ENCODE measurements around the gene SAMM50. TPM values are rescaled to one million over a fixed set of nuclear protein-coding genes. Genes with fewer than 3 reads are reported as not detected.
A peak's percentile ranks its signal among the peaks of the same experiment; 100 is the strongest.

The SAMM50 gene
- total and polyA plus RNA-seq, 9 donors = 34.9 to 57.0 (median 46.4) TPM

DNA sequence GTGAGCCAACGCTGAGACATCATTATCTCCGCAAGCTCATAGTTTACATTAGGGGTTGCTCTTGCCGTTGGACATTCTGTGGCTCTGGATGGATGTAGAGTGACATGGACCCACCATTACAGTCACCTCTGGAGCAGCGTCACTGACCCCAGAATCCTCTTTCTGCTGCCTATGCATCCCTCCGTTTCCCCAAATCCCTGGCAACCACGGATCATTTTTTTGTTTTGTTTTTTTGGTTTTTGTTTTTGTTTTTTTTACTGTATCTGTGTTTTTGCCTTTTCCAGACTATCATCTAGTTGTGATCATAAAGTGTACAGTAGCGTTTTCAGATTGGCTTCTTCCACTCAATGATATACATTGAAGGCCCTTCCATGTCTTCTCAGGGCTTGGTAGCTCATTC lies 72.8 kb downstream of the SAMM50 start:
- no peak for DNase-seq
- Histone ChIP-seq H3K4me1 (ENCODE audit: control insufficient read depth, insufficient read depth, low read length) (peaks cover 83% of the 10 kb centered on the region), H3K27ac (ENCODE audit: low read length) (peak overlapping the region; percentile 35), H3K27me3 (ENCODE audit: control insufficient read depth, insufficient read depth, low read length) (no peaks in the 10 kb centered on the region), H3K36me3 (ENCODE audit: control insufficient read depth, insufficient read depth, low read length) (no peaks in the 10 kb centered on the region), H3K4me3 (ENCODE audit: low read length) (no peak overlapping the region), H3K9me3 (replicated peaks; ENCODE audit: control insufficient read depth, low read depth, low read length) (no peaks in the 10 kb centered on the region)
- 100% methylated on average over 1 of the region's 7 CpGs for WGBS (ENCODE audit: insufficient coverage)

- WGBS (ENCODE audit: insufficient coverage) = 60% methylated on average over 1 of the region's 4 CpGs
- Histone ChIP-seq H3K9me3 (replicated peaks; ENCODE audit: control insufficient read depth, low read depth, low read length) (no peaks in the 10 kb centered on the region), H3K27me3 (ENCODE audit: control insufficient read depth, insufficient read depth, low read length) (no peaks in the 10 kb centered on the region), H3K4me1 (ENCODE audit: control insufficient read depth, insufficient read depth, low read length) (peaks cover 86% of the 10 kb centered on the region), H3K27ac (ENCODE audit: low read length) (peak overlapping the region; percentile 15), H3K4me3 (ENCODE audit: low read length) (no peak overlapping the region), H3K36me3 (ENCODE audit: control insufficient read depth, insufficient read depth, low read length) (no peaks in the 10 kb centered on the region)
- no peak for DNase-seq
Observed at GRCh38 chr22:44029069-44029468, 73.8 kb downstream of the SAMM50 start.

DNA sequence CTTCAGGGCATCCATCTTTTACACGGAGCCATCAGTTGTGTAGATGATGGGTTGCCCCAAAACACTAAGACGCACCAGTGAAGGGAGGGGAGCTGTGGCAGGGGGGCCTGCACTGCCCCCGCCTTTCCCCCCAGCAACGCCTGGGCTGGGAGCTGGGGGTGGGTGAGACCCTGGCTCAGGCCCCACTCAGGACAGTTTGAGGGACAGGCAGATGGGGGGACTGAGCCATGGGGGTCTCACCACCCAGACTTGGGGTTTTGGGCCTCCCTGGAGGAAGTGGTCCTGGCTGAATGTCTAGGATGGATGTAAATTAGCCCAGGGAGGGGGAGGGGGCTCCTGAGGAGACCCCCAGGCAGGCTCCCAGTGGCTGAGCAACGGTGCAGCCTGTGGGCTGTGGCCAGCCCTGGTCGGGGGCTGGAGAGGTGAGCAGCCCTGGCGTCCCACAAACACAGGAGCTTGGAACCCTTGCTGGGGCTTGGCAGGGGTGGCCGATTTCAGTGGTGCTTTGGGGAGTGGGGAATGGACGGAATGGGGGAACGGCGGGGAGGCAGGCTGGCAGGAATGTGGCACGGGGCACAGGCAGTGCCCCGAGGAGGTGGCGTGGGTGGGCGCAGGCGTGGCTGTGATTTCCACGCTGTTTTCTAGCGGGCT lies 74.9 kb downstream of the SAMM50 start:
- H3K4me1 ChIP-seq (ENCODE audit: control insufficient read depth, insufficient read depth, low read length) = peaks cover 82% of the 10 kb centered on the region
- no peak for DNase-seq
- no peaks in the 10 kb centered on the region for H3K27me3 ChIP-seq (ENCODE audit: control insufficient read depth, insufficient read depth, low read length)
- H3K36me3 ChIP-seq (ENCODE audit: control insufficient read depth, insufficient read depth, low read length) = no peaks in the 10 kb centered on the region
- no peaks in the 10 kb centered on the region for H3K9me3 ChIP-seq (replicated peaks; ENCODE audit: control insufficient read depth, low read depth, low read length)
- H3K27ac ChIP-seq (ENCODE audit: low read length) = no peak overlapping the region
- 86% methylated on average over 17 of the region's 18 CpGs for WGBS (ENCODE audit: insufficient coverage)
- H3K4me3 ChIP-seq (ENCODE audit: low read length) = no peak overlapping the region

DNA sequence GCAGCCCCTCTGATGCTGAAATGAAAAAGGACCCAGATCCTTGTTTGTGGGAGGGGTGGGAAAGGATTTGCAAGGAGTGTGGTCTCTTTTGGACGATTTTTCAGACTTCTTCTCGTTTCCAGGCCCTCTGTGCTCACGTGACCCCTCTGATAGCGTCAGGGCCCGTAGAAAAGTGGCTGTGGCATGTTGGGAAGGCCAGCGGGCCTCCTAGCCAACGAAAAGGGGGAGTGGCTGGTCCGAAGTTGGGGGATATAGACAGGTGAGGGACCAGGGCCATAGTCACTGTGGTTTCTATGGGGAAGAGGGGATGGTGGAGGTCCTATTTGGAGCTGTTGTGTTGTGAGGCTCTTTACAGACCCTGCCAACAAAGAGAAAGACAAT lies 75.5 kb downstream of the SAMM50 start:
- Histone ChIP-seq H3K4me1 (ENCODE audit: control insufficient read depth, insufficient read depth, low read length) (peaks cover 77% of the 10 kb centered on the region), H3K36me3 (ENCODE audit: control insufficient read depth, insufficient read depth, low read length) (no peaks in the 10 kb centered on the region), H3K9me3 (replicated peaks; ENCODE audit: control insufficient read depth, low read depth, low read length) (no peaks in the 10 kb centered on the region), H3K4me3 (ENCODE audit: low read length) (no peak overlapping the region), H3K27ac (ENCODE audit: low read length) (peak overlapping the region; percentile 55), H3K27me3 (ENCODE audit: control insufficient read depth, insufficient read depth, low read length) (no peaks in the 10 kb centered on the region)
- DNase-seq = no peak
- 75% methylated on average over 8 of the region's 8 CpGs for WGBS (ENCODE audit: insufficient coverage)

GRCh38 chr22:44031158-44031952 lies 76.1 kb downstream of the SAMM50 start:
- Histone ChIP-seq H3K27ac (ENCODE audit: low read length) (peak overlapping the region; percentile 55), H3K27me3 (ENCODE audit: control insufficient read depth, insufficient read depth, low read length) (no peaks in the 10 kb centered on the region), H3K4me1 (ENCODE audit: control insufficient read depth, insufficient read depth, low read length) (peaks cover 71% of the 10 kb centered on the region), H3K9me3 (replicated peaks; ENCODE audit: control insufficient read depth, low read depth, low read length) (no peaks in the 10 kb centered on the region), H3K4me3 (ENCODE audit: low read length) (no peak overlapping the region), H3K36me3 (ENCODE audit: control insufficient read depth, insufficient read depth, low read length) (no peaks in the 10 kb centered on the region)
- DNase-seq = no peak
- 70% methylated on average over 2 of the region's 21 CpGs for WGBS (ENCODE audit: insufficient coverage)

GRCh38 chr22:44032126-44032730 lies 77.0 kb downstream of the SAMM50 start:
- Histone ChIP-seq H3K9me3 (replicated peaks; ENCODE audit: control insufficient read depth, low read depth, low read length) (no peaks in the 10 kb centered on the region), H3K4me1 (ENCODE audit: control insufficient read depth, insufficient read depth, low read length) (peaks cover 63% of the 10 kb centered on the region), H3K4me3 (ENCODE audit: low read length) (no peak overlapping the region), H3K36me3 (ENCODE audit: control insufficient read depth, insufficient read depth, low read length) (no peaks in the 10 kb centered on the region), H3K27ac (ENCODE audit: low read length) (peak overlapping the region; percentile 56), H3K27me3 (ENCODE audit: control insufficient read depth, insufficient read depth, low read length) (no peaks in the 10 kb centered on the region)
- DNase-seq = peak; percentile 87
- 65% methylated on average over 11 of the region's 14 CpGs for WGBS (ENCODE audit: insufficient coverage)

DNA sequence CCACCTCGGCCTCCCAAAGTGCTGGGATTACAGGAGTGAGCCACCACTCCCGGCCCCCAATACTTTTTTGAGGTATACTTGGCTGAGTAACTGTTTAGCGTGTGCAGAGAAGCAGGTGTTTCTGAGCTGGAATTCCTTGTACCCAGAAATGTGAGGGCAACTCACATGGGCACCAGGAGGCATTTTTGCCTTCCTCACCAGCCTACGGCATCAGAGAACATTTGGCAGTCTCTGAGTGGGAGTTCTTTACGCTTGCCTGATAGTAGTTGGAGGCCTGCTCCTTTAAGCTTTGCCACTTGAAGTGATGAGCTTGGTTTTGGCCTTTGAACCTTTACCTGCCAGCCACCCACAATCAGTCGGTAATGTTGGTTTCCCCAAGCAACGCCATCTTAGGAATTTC lies 78.0 kb downstream of the SAMM50 start:
- Histone ChIP-seq H3K4me1 (ENCODE audit: control insufficient read depth, insufficient read depth, low read length) (peaks cover 64% of the 10 kb centered on the region), H3K36me3 (ENCODE audit: control insufficient read depth, insufficient read depth, low read length) (no peaks in the 10 kb centered on the region), H3K27me3 (ENCODE audit: control insufficient read depth, insufficient read depth, low read length) (no peaks in the 10 kb centered on the region), H3K27ac (ENCODE audit: low read length) (peak overlapping the region; percentile 84), H3K9me3 (replicated peaks; ENCODE audit: control insufficient read depth, low read depth, low read length) (no peaks in the 10 kb centered on the region), H3K4me3 (ENCODE audit: low read length) (no peak overlapping the region)
- 90% methylated on average over 2 of the region's 7 CpGs for WGBS (ENCODE audit: insufficient coverage)
- no peak for DNase-seq

DNA sequence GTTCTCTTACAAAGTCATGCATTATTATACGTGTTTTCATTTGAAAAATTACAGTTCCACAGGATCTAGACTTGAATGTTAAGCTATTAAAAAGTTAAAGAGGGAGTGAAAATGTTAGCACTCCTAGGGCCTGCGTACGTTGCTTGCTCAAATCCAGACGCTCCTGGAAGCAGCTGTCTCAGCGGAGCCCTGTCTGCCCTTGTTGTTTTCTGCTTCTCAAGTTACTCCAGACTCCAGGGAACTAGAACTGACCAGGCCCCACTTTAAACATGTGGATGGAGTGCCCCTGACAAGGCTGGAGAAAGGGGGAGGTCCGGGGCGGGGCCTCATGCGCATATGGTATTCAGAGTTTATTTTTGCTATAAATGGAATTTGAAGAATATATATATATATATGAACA lies 78.5 kb downstream of the SAMM50 start:
- no peaks in the 10 kb centered on the region for H3K9me3 ChIP-seq (replicated peaks; ENCODE audit: control insufficient read depth, low read depth, low read length)
- no peaks in the 10 kb centered on the region for H3K36me3 ChIP-seq (ENCODE audit: control insufficient read depth, insufficient read depth, low read length)
- H3K4me1 ChIP-seq (ENCODE audit: control insufficient read depth, insufficient read depth, low read length) = peaks cover 61% of the 10 kb centered on the region
- WGBS (ENCODE audit: insufficient coverage) = 0% methylated on average over 1 of the region's 8 CpGs
- DNase-seq = peak; percentile 90
- H3K27me3 ChIP-seq (ENCODE audit: control insufficient read depth, insufficient read depth, low read length) = no peaks in the 10 kb centered on the region
- H3K4me3 ChIP-seq (ENCODE audit: low read length) = no peak overlapping the region
- peak overlapping the region; percentile 84 for H3K27ac ChIP-seq (ENCODE audit: low read length)

DNA sequence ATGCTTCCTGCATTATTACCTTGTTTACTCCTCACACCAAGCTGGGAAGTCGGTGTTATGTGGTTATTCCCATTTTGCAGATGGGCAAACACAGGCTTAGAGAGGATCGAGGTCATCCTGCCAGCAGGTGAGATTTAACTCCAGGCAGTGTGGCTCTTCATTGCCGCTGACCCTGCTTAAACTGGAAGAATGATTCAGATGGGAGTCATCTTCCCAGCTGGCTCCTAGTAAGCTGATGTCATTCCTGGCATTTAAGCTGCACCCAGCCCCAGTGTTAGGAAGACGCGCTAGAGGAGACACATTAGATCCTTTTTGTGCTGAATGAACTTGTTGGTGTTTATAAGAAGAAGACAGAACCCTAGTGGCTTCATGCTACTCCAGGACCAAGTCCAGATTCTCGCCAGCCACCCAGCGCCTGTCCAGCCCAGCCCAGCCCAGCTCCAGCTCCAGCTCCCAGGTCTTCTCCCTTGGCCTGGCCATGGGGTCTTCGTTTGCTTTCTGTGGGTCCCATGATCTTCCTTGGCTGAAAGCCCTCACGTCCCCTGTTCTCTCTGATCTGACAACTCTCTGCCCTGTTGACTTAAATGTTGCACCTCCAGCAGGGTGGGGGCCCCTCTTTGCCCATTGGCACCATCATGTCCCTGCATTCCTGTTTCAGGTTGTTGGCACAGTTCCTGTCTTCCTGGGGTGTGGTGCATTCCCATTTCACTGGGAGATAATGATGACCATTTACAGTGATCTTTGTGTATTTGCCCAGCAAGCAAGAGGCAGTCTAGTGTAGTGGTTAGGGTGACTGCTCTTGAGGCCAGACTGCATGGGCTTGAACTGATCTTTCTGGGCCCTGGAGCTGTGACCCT lies 82.5 kb downstream of the SAMM50 start:
- Histone ChIP-seq H3K4me1 (ENCODE audit: control insufficient read depth, insufficient read depth, low read length) (peaks cover 28% of the 10 kb centered on the region), H3K36me3 (ENCODE audit: control insufficient read depth, insufficient read depth, low read length) (no peaks in the 10 kb centered on the region), H3K27ac (ENCODE audit: low read length) (peak overlapping the region; percentile 83), H3K4me3 (ENCODE audit: low read length) (no peak overlapping the region), H3K27me3 (ENCODE audit: control insufficient read depth, insufficient read depth, low read length) (no peaks in the 10 kb centered on the region), H3K9me3 (replicated peaks; ENCODE audit: control insufficient read depth, low read depth, low read length) (peaks cover 2% of the 10 kb centered on the region)
- DNase-seq = peak; percentile 90
- 51% methylated on average over 4 of the region's 9 CpGs for WGBS (ENCODE audit: insufficient coverage)

All from muscle of leg (tissue), 11 donors.